Hepatocyte (in vitro differentiated cells): ENCODE measurements around the gene SLC31A2. TPM values are rescaled to one million over a fixed set of nuclear protein-coding genes. Genes with fewer than 3 reads are reported as not detected.

Source experiments
- DNase-seq: peaks from one replicate; pipeline ENCODE4 v3.0.0-alpha.2; 2016; ENCODE audit warnings: low spot score
- H2AFZ ChIP-seq: fragments of 200-600 bp; sonication (generic); 2 replicates; pipeline ENCODE4 v1.6.0; 2016; ENCODE audit warnings: antibody characterized with exemption, mild to moderate bottlenecking
- H3K27ac ChIP-seq: fragments of 200-600 bp; sonication (generic); 2 replicates; pipeline ENCODE4 v1.5.1; 2016; ENCODE audit warnings: mild to moderate bottlenecking
- H3K27me3 ChIP-seq: fragments of 200-600 bp; sonication (generic); 2 replicates; pipeline ENCODE4 v1.6.1; 2016
- H3K36me3 ChIP-seq: fragments of 200-600 bp; sonication (generic); replicated peaks from 2 replicates; pipeline ENCODE4 v1.5.1; 2016; ENCODE audit warnings: low read depth; ENCODE audit not compliant: insufficient read depth
- H3K4me1 ChIP-seq: fragments of 200-600 bp; sonication (generic); 2 replicates; pipeline ENCODE4 v1.5.1; 2016; ENCODE audit warnings: mild to moderate bottlenecking, moderate library complexity; ENCODE audit not compliant: insufficient read depth
- H3K4me2 ChIP-seq: fragments of 200-600 bp; sonication (generic); 2 replicates; pipeline ENCODE4 v1.6.0; 2016
- H3K4me3 ChIP-seq: fragments of 200-600 bp; sonication (generic); 2 replicates; pipeline ENCODE4 v1.5.1; 2016; ENCODE audit warnings: mild to moderate bottlenecking
- H3K79me2 ChIP-seq: fragments of 200-600 bp; sonication (generic); 2 replicates; pipeline ENCODE4 v1.6.0; 2017; ENCODE audit warnings: mild to moderate bottlenecking
- H3K9me2 ChIP-seq: fragments of 200-600 bp; sonication (generic); replicated peaks from 2 replicates; pipeline ENCODE4 v1.6.0; 2017; ENCODE audit warnings: mild to moderate bottlenecking; ENCODE audit not compliant: insufficient read depth
- H3K9me3 ChIP-seq: fragments of 200-600 bp; sonication (generic); 2 replicates; pipeline ENCODE4 v1.5.1; 2016; ENCODE audit warnings: low read depth, mild to moderate bottlenecking
- H4K20me1 ChIP-seq: fragments of 200-600 bp; sonication (generic); 2 replicates; pipeline ENCODE4 v1.6.0; 2016; ENCODE audit warnings: mild to moderate bottlenecking; ENCODE audit not compliant: insufficient read depth, poor library complexity, severe bottlenecking
- EZH2 ChIP-seq: fragments of 200-600 bp; sonication (generic); IDR thresholded peaks from 2 replicates; pipeline ENCODE4 v1.6.1; 2016; ENCODE audit warnings: antibody characterized with exemption, mild to moderate bottlenecking, borderline replicate concordance
- EZH2phosphoT487 ChIP-seq: fragments of 200-600 bp; sonication (generic); IDR thresholded peaks from one replicate; pipeline ENCODE4 v1.6.1; 2018; ENCODE audit warnings: antibody characterized with exemption, mild to moderate bottlenecking, low read depth, moderate library complexity; ENCODE audit not compliant: unreplicated experiment, severe bottlenecking
- WGBS: methylation state at CpG from one replicate; pipeline ENCODE4 v1.1.6; 2016; ENCODE audit warnings: low lambda C conversion rate; ENCODE audit errors: missing lambda C conversion rate; 5-methylcytosine and 5-hydroxymethylcytosine counted together
- polyA plus RNA-seq: library from polyadenylated mRNA; unstranded; fragments of >200 nt; fragmentation: Nextera tagmentation; extraction: Ambion mirVana; gene quantifications from 2 replicates; pipeline ENCODE4 v1.2.1, GENCODE V29; 2016
- total RNA-seq: library from RNA; depleted of rRNA; stranded (reverse); fragments of >200 nt; gene quantifications from 2 replicates; pipeline ENCODE4 v1.2.3, GENCODE V29; 2014
- TF ChIP-seq, protein P1 (sequence below): fragments of 200-600 bp; sonication (generic); IDR thresholded peaks from 2 replicates; pipeline ENCODE4 v1.5.1; 2016; ENCODE audit warnings: antibody characterized with exemption, mild to moderate bottlenecking; ENCODE audit not compliant: poor library complexity

SLC31A2 gene
- total and polyA plus RNA-seq, 2 experiments from 2014 or later: 20.1 to 26.9 TPM

- no peaks in the 10 kb centered on the region for H3K9me2 ChIP-seq
- H3K27ac ChIP-seq: no peak overlapping the region
- no peaks in the 10 kb centered on the region for H3K27me3 ChIP-seq
- no peaks in the 10 kb centered on the region for H4K20me1 ChIP-seq
- no peaks in the 10 kb centered on the region for H3K79me2 ChIP-seq
- 93% methylated on average over 1 of the region's 1 CpG for WGBS
- TF ChIP-seq, protein P1, sequence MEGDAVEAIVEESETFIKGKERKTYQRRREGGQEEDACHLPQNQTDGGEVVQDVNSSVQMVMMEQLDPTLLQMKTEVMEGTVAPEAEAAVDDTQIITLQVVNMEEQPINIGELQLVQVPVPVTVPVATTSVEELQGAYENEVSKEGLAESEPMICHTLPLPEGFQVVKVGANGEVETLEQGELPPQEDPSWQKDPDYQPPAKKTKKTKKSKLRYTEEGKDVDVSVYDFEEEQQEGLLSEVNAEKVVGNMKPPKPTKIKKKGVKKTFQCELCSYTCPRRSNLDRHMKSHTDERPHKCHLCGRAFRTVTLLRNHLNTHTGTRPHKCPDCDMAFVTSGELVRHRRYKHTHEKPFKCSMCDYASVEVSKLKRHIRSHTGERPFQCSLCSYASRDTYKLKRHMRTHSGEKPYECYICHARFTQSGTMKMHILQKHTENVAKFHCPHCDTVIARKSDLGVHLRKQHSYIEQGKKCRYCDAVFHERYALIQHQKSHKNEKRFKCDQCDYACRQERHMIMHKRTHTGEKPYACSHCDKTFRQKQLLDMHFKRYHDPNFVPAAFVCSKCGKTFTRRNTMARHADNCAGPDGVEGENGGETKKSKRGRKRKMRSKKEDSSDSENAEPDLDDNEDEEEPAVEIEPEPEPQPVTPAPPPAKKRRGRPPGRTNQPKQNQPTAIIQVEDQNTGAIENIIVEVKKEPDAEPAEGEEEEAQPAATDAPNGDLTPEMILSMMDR: no peak
- TF ChIP-seq EZH2: no peak
- no peak for TF ChIP-seq EZH2phosphoT487
- no peaks in the 10 kb centered on the region for H3K9me3 ChIP-seq
- no peak overlapping the region for H2AFZ ChIP-seq
- DNase-seq: no peak
- H3K36me3 ChIP-seq: no peaks in the 10 kb centered on the region
- H3K4me2 ChIP-seq: no peak overlapping the region
- H3K4me1 ChIP-seq: peaks cover 6% of the 10 kb centered on the region
- no peak overlapping the region for H3K4me3 ChIP-seq
Observed at GRCh38 chr9:113156880-113157279, 6.1 kb downstream of the SLC31A2 start.

- Histone ChIP-seq H3K4me3 (no peak overlapping the region), H4K20me1 (no peaks in the 10 kb centered on the region), H3K36me3 (no peaks in the 10 kb centered on the region), H3K4me1 (no peaks in the 10 kb centered on the region), H3K79me2 (no peaks in the 10 kb centered on the region), H3K9me2 (no peaks in the 10 kb centered on the region), H3K27ac (no peak overlapping the region), H3K4me2 (no peak overlapping the region), H3K9me3 (no peaks in the 10 kb centered on the region), H2AFZ (no peak overlapping the region), H3K27me3 (no peaks in the 10 kb centered on the region)
- 97% methylated on average over 5 of the region's 5 CpGs for WGBS
- DNase-seq: no peak
- TF ChIP-seq EZH2phosphoT487: no peak
- TF ChIP-seq, protein P1: no peak
- TF ChIP-seq EZH2: no peak
Observed at GRCh38 chr9:113158446-113158845, 7.6 kb downstream of the SLC31A2 start.

- TF ChIP-seq EZH2: no peak
- WGBS: 52% methylated on average over 3 of the region's 3 CpGs
Observed at GRCh38 chr9:113160571-113160970, 9.8 kb downstream of the SLC31A2 start.

GRCh38 chr9:113163001-113163400 lies 12.2 kb downstream of the SLC31A2 start:
- WGBS: 62% methylated on average over 3 of the region's 3 CpGs
- Histone ChIP-seq H3K9me2 (no peaks in the 10 kb centered on the region), H3K36me3 (no peaks in the 10 kb centered on the region), H3K9me3 (no peaks in the 10 kb centered on the region), H3K27ac (no peak overlapping the region), H3K4me3 (no peak overlapping the region), H4K20me1 (no peaks in the 10 kb centered on the region), H3K4me2 (no peak overlapping the region), H3K79me2 (no peaks in the 10 kb centered on the region), H3K4me1 (no peaks in the 10 kb centered on the region), H3K27me3 (no peaks in the 10 kb centered on the region), H2AFZ (no peak overlapping the region)
- TF ChIP-seq, protein P1: no peak
- TF ChIP-seq EZH2phosphoT487: no peak
- no peak for TF ChIP-seq EZH2
- DNase-seq: no peak

More at GRCh38 chr9:113160571-113160970, 9.8 kb downstream of the SLC31A2 start:
- Histone ChIP-seq H3K9me2 (no peaks in the 10 kb centered on the region), H3K36me3 (no peaks in the 10 kb centered on the region), H3K4me3 (no peak overlapping the region), H3K9me3 (no peaks in the 10 kb centered on the region), H3K27me3 (no peaks in the 10 kb centered on the region), H2AFZ (no peak overlapping the region), H4K20me1 (no peaks in the 10 kb centered on the region), H3K79me2 (no peaks in the 10 kb centered on the region), H3K4me2 (no peak overlapping the region), H3K4me1 (no peaks in the 10 kb centered on the region), H3K27ac (no peak overlapping the region)
- DNase-seq: no peak
